Subcutaneous abdominal adipose tissue (tissue), 5 donors: ENCODE results near the gene CLASP1.
"Not testable (repeated sequence)": the region's sequence is repeated elsewhere in the genome, so short reads cannot be mapped to it uniquely, and the experiment has no call there.

Experiments used
- H3K27ac ChIP-seq: one replicate; pipeline ENCODE4 v1.7.0; 2013; ENCODE audit warnings: low read depth, mild to moderate bottlenecking, inconsistent platforms, low read length, moderate library complexity
- H3K27me3 ChIP-seq, 5 donors: one replicate each; pipeline ENCODE4 v1.7.0; 2013; ENCODE audit warnings: low read length in 5 of 5, inconsistent platforms in 1 of 5; ENCODE audit not compliant: control insufficient read depth in 5 of 5, insufficient read depth in 4 of 5
- H3K36me3 ChIP-seq, 5 donors: one replicate each; pipeline ENCODE4 v1.7.0; 2013; ENCODE audit warnings: low read length in 5 of 5; ENCODE audit not compliant: control insufficient read depth in 5 of 5, insufficient read depth in 5 of 5
- H3K4me1 ChIP-seq, 5 donors: one replicate each; pipeline ENCODE4 v1.7.0; 2013; ENCODE audit warnings: low read length in 5 of 5, mild to moderate bottlenecking in 3 of 5, moderate library complexity in 1 of 5; ENCODE audit not compliant: control insufficient read depth in 5 of 5, insufficient read depth in 5 of 5
- H3K4me3 ChIP-seq, 5 donors: one replicate each; pipeline ENCODE4 v1.7.0; 2013; ENCODE audit warnings: low read length in 5 of 5, low read depth in 1 of 5
- H3K9ac ChIP-seq, 5 donors: one replicate each; pipeline ENCODE4 v1.7.0; 2013; ENCODE audit warnings: low read length in 5 of 5, mild to moderate bottlenecking in 4 of 5, moderate library complexity in 3 of 5
- H3K9me3 ChIP-seq, 5 donors: one replicate each; pipeline ENCODE4 v1.7.0; 2013; ENCODE audit warnings: low read length in 5 of 5; ENCODE audit not compliant: control insufficient read depth in 5 of 5
- donor health status: healthy.
- donor health status: healthy.
- donor health status: healthy.
- donor health status: healthy.
- donor health status: healthy.

The CLASP1 gene

GRCh38 chr2:121343828-121344399 lies 305.3 kb downstream of the CLASP1 start:
- not testable (repeated sequence) for H3K4me1 ChIP-seq, H3K4me3 ChIP-seq, H3K9me3 ChIP-seq, H3K27me3 ChIP-seq, H3K9ac ChIP-seq, H3K27ac ChIP-seq
- peaks cover 22 to 90% (median 72%) of the 10 kb centered on the region in 5 donors for H3K36me3 ChIP-seq

GRCh38 chr2:121343191-121343590 lies 306.1 kb downstream of the CLASP1 start:
- Histone ChIP-seq H3K9ac (no peak overlapping the region), H3K4me1 (no peaks in the 10 kb centered on the region), H3K27ac (no peak overlapping the region), H3K36me3 (peaks cover 25 to 90% (median 72%) of the 10 kb centered on the region in 5 donors), H3K9me3 (no peaks in the 10 kb centered on the region), H3K4me3 (no peak overlapping the region), H3K27me3 (no peaks in the 10 kb centered on the region)

- Histone ChIP-seq H3K27ac (no peak overlapping the region), H3K9ac (no peak overlapping the region), H3K4me1 (no peaks in the 10 kb centered on the region), H3K9me3 (no peaks in the 10 kb centered on the region), H3K27me3 (no peaks in the 10 kb centered on the region), H3K4me3 (no peak overlapping the region), H3K36me3 (peaks cover 25 to 90% (median 71%) of the 10 kb centered on the region in 5 donors)
Observed at GRCh38 chr2:121342751-121343150, 306.5 kb downstream of the CLASP1 start.

- Histone ChIP-seq H3K4me3 (no peak overlapping the region), H3K27me3 (no peaks in the 10 kb centered on the region), H3K9ac (no peak overlapping the region), H3K9me3 (no peaks in the 10 kb centered on the region), H3K27ac (no peak overlapping the region), H3K4me1 (peaks cover 0 to 2% (median 0%) of the 10 kb centered on the region in 5 donors), H3K36me3 (peaks cover 22 to 71% (median 52%) of the 10 kb centered on the region in 5 donors)
Observed at GRCh38 chr2:121340926-121341325, 308.3 kb downstream of the CLASP1 start.

- no peaks in the 10 kb centered on the region for H3K9me3 ChIP-seq
- peaks cover 17 to 48% (median 36%) of the 10 kb centered on the region in 5 donors for H3K36me3 ChIP-seq
- no peak overlapping the region for H3K4me3 ChIP-seq
- no peak overlapping the region for H3K27ac ChIP-seq
- no peak overlapping the region for H3K9ac ChIP-seq
- H3K27me3 ChIP-seq = peaks cover 0 to 8% (median 2%) of the 10 kb centered on the region in 5 donors
- H3K4me1 ChIP-seq = peaks cover 0 to 3% (median 0%) of the 10 kb centered on the region in 5 donors
Observed at GRCh38 chr2:121338281-121338680, 311.0 kb downstream of the CLASP1 start.

GRCh38 chr2:121336528-121337294 lies 312.6 kb downstream of the CLASP1 start:
- Histone ChIP-seq H3K4me3 (no peak overlapping the region), H3K27ac (no peak overlapping the region), H3K9ac (no peak overlapping the region), H3K36me3 (peaks cover 13 to 34% (median 33%) of the 10 kb centered on the region in 5 donors), H3K4me1 (peaks cover 0 to 3% (median 0%) of the 10 kb centered on the region in 5 donors), H3K9me3 (no peaks in the 10 kb centered on the region), H3K27me3 (peaks cover 0 to 10% (median 8%) of the 10 kb centered on the region in 5 donors)

GRCh38 chr2:121335294-121336290 lies 313.7 kb downstream of the CLASP1 start:
- no peaks in the 10 kb centered on the region for H3K9me3 ChIP-seq
- H3K4me1 ChIP-seq = peaks cover 0 to 3% (median 0%) of the 10 kb centered on the region in 5 donors
- H3K4me3 ChIP-seq = no peak overlapping the region
- peaks cover 0 to 10% (median 8%) of the 10 kb centered on the region in 5 donors for H3K27me3 ChIP-seq
- H3K27ac ChIP-seq = no peak overlapping the region
- no peak overlapping the region for H3K9ac ChIP-seq
- H3K36me3 ChIP-seq = peaks cover 11 to 27% (median 22%) of the 10 kb centered on the region in 5 donors

GRCh38 chr2:121334581-121335293 lies 314.5 kb downstream of the CLASP1 start:
- Histone ChIP-seq H3K4me1 (peaks cover 0 to 3% (median 0%) of the 10 kb centered on the region in 5 donors), H3K9ac (no peak overlapping the region), H3K4me3 (no peak overlapping the region), H3K27me3 (peaks cover 0 to 14% (median 8%) of the 10 kb centered on the region in 5 donors), H3K36me3 (peaks cover 8 to 18% (median 13%) of the 10 kb centered on the region in 5 donors), H3K9me3 (no peaks in the 10 kb centered on the region), H3K27ac (no peak overlapping the region)

- Histone ChIP-seq H3K27me3 (peaks cover 0 to 16% (median 8%) of the 10 kb centered on the region in 5 donors), H3K9ac (no peak overlapping the region), H3K27ac (no peak overlapping the region), H3K9me3 (no peaks in the 10 kb centered on the region), H3K4me3 (no peak overlapping the region), H3K36me3 (peaks cover 3 to 12% (median 10%) of the 10 kb centered on the region in 5 donors), H3K4me1 (peaks cover 0 to 3% (median 0%) of the 10 kb centered on the region in 5 donors)
Observed at GRCh38 chr2:121333834-121334558, 315.3 kb downstream of the CLASP1 start.
